Suprapubic skin (tissue), 4 donors: Measurements from ENCODE around the gene FAM174B. TPM values are rescaled to one million over a fixed set of nuclear protein-coding genes. Genes with fewer than 3 reads are reported as not detected.
A peak's percentile ranks its signal among the peaks of the same experiment; 100 is the strongest.

ENCODE experiments used
- DNase-seq, 2 donors: peaks; one replicate each; pipeline ENCODE4 v3.0.0-alpha.2; 2019; ENCODE audit warnings: low spot score in 2 of 2
- H3K27ac ChIP-seq: fragments of 200-600 bp; sonication (generic); one replicate; pipeline ENCODE4 v1.5.1; 2019
- H3K27me3 ChIP-seq: fragments of 200-600 bp; sonication (generic); one replicate; pipeline ENCODE4 v1.5.1; 2019
- H3K36me3 ChIP-seq: fragments of 200-600 bp; sonication (generic); one replicate; pipeline ENCODE4 v1.5.1; 2019
- H3K4me1 ChIP-seq: fragments of 200-600 bp; sonication (generic); one replicate; pipeline ENCODE4 v1.5.1; 2019
- H3K4me3 ChIP-seq: fragments of 200-600 bp; sonication (generic); one replicate; pipeline ENCODE4 v1.5.1; 2019; ENCODE audit warnings: mild to moderate bottlenecking
- H3K9me3 ChIP-seq: fragments of 200-600 bp; sonication (generic); one replicate; pipeline ENCODE4 v1.5.1; 2019
- EP300 ChIP-seq: sonication (generic); formaldehyde crosslinking; IDR thresholded peaks from one replicate; pipeline ENCODE4 v1.6.1; 2017; ENCODE audit warnings: antibody characterized with exemption
- POLR2A ChIP-seq, 2 donors: fragments of 450-650 bp; IDR thresholded peaks; one replicate each; pipeline ENCODE4 v1.6.1; 2017; ENCODE audit warnings: antibody characterized with exemption in 2 of 2, mild to moderate bottlenecking in 2 of 2, moderate library complexity in 2 of 2
- POLR2AphosphoS5 ChIP-seq, 3 donors: sonication (generic); formaldehyde crosslinking; IDR thresholded peaks; one replicate each; pipeline ENCODE4 v1.6.1; 2017; ENCODE audit warnings: antibody characterized with exemption in 3 of 3
- WGBS: methylation state at CpG from one replicate; pipeline ENCODE4 v1.1.5; 2018; 5-methylcytosine and 5-hydroxymethylcytosine counted together
- total RNA-seq, 4 donors: library from RNA; depleted of rRNA; stranded (reverse); fragments of >200 nt; gene quantifications; one replicate each; pipeline ENCODE4 v1.1.0, GENCODE V29; 2016
- TF ChIP-seq, protein P1 (sequence below), 2 donors: fragments of 200-600 bp in 1 of 2; fragments of 450-650 bp in 1 of 2; sonication (generic) in 1 of 2; IDR thresholded peaks; one replicate each; pipeline ENCODE4 v1.5.1; 2016 to 2019; ENCODE audit warnings: antibody characterized with exemption in 2 of 2, mild to moderate bottlenecking in 1 of 2, moderate library complexity in 1 of 2

Gene FAM174B
- total RNA-seq, 4 donors from 2014 or later: 6.2 to 24.0 (median 18.3) TPM

DNA sequence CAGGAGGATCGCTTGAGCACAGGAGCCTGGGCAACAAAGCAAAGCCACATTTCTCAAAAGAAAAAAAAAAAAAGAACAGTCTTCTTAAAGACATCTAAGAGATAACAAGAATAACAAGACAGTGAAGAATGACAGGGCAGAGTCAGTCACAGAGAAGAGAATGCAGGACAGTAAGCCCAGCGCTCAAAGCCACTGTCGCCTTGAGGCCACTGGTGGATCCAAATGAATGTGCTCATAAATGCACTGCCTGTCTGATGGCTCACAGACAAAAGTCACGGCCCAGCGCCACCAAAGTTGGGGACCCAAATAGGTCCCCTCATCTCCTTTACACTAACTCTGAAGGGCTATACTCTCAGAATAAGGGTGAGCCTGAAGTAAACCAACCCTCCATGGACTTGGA is 52.3 kb downstream of the FAM174B start:
- TF ChIP-seq POLR2AphosphoS5 (IDR thresholded peaks at IDR 0.05) (no peak), POLR2A (IDR thresholded peaks at IDR 0.05) (no peak), EP300 (no peak)
- TF ChIP-seq, protein P1, sequence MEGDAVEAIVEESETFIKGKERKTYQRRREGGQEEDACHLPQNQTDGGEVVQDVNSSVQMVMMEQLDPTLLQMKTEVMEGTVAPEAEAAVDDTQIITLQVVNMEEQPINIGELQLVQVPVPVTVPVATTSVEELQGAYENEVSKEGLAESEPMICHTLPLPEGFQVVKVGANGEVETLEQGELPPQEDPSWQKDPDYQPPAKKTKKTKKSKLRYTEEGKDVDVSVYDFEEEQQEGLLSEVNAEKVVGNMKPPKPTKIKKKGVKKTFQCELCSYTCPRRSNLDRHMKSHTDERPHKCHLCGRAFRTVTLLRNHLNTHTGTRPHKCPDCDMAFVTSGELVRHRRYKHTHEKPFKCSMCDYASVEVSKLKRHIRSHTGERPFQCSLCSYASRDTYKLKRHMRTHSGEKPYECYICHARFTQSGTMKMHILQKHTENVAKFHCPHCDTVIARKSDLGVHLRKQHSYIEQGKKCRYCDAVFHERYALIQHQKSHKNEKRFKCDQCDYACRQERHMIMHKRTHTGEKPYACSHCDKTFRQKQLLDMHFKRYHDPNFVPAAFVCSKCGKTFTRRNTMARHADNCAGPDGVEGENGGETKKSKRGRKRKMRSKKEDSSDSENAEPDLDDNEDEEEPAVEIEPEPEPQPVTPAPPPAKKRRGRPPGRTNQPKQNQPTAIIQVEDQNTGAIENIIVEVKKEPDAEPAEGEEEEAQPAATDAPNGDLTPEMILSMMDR (IDR thresholded peaks at IDR 0.05): no peak
- H3K4me1 ChIP-seq: peaks cover 26% of the 10 kb centered on the region
- no peaks in the 10 kb centered on the region for H3K27me3 ChIP-seq
- no peak for DNase-seq
- H3K27ac ChIP-seq: no peak overlapping the region
- no peaks in the 10 kb centered on the region for H3K36me3 ChIP-seq
- 86% methylated on average over 5 of the region's 5 CpGs for WGBS
- no peak overlapping the region for H3K4me3 ChIP-seq
- H3K9me3 ChIP-seq: no peaks in the 10 kb centered on the region

DNA sequence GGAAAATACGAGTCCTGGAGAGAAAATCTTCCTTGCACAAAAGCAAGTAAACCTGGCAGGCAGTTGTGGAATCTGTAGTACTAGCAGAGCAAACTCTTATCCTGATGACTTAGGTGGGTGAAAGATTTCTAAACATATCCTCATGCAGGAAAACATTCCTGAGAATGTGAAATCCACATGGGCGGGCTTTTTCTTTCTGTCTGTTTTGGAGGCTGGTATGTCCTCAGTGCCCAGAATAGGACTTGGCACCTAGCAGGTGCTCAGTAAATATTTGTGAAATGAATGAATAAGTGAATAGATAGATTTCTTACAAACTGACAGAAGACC is 53.3 kb downstream of the FAM174B start:
- no peak for TF ChIP-seq EP300
- TF ChIP-seq, protein P1 (IDR thresholded peaks at IDR 0.05): no peak
- no peak for TF ChIP-seq POLR2A (IDR thresholded peaks at IDR 0.05)
- TF ChIP-seq POLR2AphosphoS5 (IDR thresholded peaks at IDR 0.05): no peak
- Histone ChIP-seq H3K9me3 (no peaks in the 10 kb centered on the region), H3K27me3 (no peaks in the 10 kb centered on the region), H3K4me3 (no peak overlapping the region), H3K27ac (no peak overlapping the region), H3K36me3 (no peaks in the 10 kb centered on the region), H3K4me1 (peaks cover 30% of the 10 kb centered on the region)
- 86% methylated on average over 2 of the region's 2 CpGs for WGBS
- no peak for DNase-seq

- H3K9me3 ChIP-seq: no peaks in the 10 kb centered on the region
- WGBS: 97% methylated on average over 3 of the region's 3 CpGs
Observed at GRCh38 chr15:92601592-92602266, 53.8 kb downstream of the FAM174B start.

DNA sequence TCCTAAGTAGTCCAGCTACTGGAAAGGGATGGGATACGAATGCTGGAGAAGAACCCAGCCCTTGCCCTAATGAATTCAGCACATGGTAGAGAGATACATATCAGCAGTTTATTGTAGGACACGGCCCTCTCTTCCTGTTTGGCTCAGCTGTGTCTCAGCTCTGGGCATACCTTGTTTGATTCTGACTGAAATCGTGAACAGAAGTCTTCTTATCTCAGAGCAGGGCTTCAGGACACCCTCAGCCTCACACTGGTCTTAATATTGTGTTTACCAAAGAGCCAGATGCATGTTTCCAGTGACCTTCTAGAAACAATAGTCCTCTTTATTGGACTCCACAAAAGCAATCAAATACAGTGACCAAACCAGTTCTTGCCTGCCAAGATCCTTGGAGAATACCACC is 54.7 kb downstream of the FAM174B start:
- H3K27ac ChIP-seq: no peak overlapping the region
- peaks cover 44% of the 10 kb centered on the region for H3K4me1 ChIP-seq
- no peak for DNase-seq
- H3K36me3 ChIP-seq: no peaks in the 10 kb centered on the region
- WGBS: 22% methylated on average over 3 of the region's 3 CpGs
- no peak overlapping the region for H3K4me3 ChIP-seq
- TF ChIP-seq POLR2AphosphoS5 (IDR thresholded peaks at IDR 0.05) (no peak), POLR2A (IDR thresholded peaks at IDR 0.05) (no peak), EP300 (no peak)
- TF ChIP-seq, protein P1 (IDR thresholded peaks at IDR 0.05): no peak
- no peaks in the 10 kb centered on the region for H3K27me3 ChIP-seq
- no peaks in the 10 kb centered on the region for H3K9me3 ChIP-seq

More at GRCh38 chr15:92601592-92602266, 53.8 kb downstream of the FAM174B start:
- Histone ChIP-seq H3K27ac (no peak overlapping the region), H3K27me3 (no peaks in the 10 kb centered on the region), H3K4me1 (peaks cover 35% of the 10 kb centered on the region), H3K4me3 (no peak overlapping the region), H3K36me3 (no peaks in the 10 kb centered on the region)
- DNase-seq: peak in 1 of 2 donors; percentile 35
- TF ChIP-seq, protein P1 (IDR thresholded peaks at IDR 0.05): no peak
- no peak for TF ChIP-seq POLR2AphosphoS5 (IDR thresholded peaks at IDR 0.05)
- no peak for TF ChIP-seq EP300
- no peak for TF ChIP-seq POLR2A (IDR thresholded peaks at IDR 0.05)

- no peak for DNase-seq
- Histone ChIP-seq H3K9me3 (no peaks in the 10 kb centered on the region), H3K4me1 (peaks cover 45% of the 10 kb centered on the region), H3K4me3 (no peak overlapping the region), H3K36me3 (no peaks in the 10 kb centered on the region), H3K27ac (no peak overlapping the region), H3K27me3 (no peaks in the 10 kb centered on the region)
- TF ChIP-seq POLR2A (IDR thresholded peaks at IDR 0.05) (no peak), EP300 (no peak), POLR2AphosphoS5 (IDR thresholded peaks at IDR 0.05) (no peak)
- TF ChIP-seq, protein P1 (IDR thresholded peaks at IDR 0.05): no peak
- WGBS: 38% methylated on average over 4 of the region's 4 CpGs
Observed at GRCh38 chr15:92599394-92599970, 56.1 kb downstream of the FAM174B start.
